Measurements from ENCODE around the gene KDM4D. TPM values are rescaled to one million over a fixed set of nuclear protein-coding genes. Genes with fewer than 3 reads are reported as not detected.
"Not testable (repeated sequence)": the region's sequence is repeated elsewhere in the genome, so short reads cannot be mapped to it uniquely, and the experiment has no call there.

KDM4D gene
- total and polyA plus RNA-seq, 2 of the 4 experiments (the other 2 are of a cell fraction), result 0.90 to 1.1 TPM

GRCh38 chr11:94928117-94928990 is 45.2 kb upstream of the KDM4D start (continued):
- no peak for TF ChIP-seq MAZ (IDR thresholded peaks at IDR 0.05; ENCODE audit: borderline replicate concordance, low read depth, low read length)

GRCh38 chr11:94932072-94932471 is 41.4 kb upstream of the KDM4D start:
- H2BK15ac ChIP-seq (ENCODE audit: low read depth, low read length), result peak overlapping the region; percentile 91; the same call in 1 of the 3 replicates
- peak overlapping the region; percentile 75 for H2BK120ac ChIP-seq (ENCODE audit: low read depth, low read length)
- dilution Hi-C loops (cut with HindIII; ENCODE audit: low sequenced_read_pairs, unreplicated experiment); H3K56ac ChIP-seq (ENCODE audit: extremely low read depth, insufficient read depth, low read length); H3K14ac ChIP-seq (replicated peaks; ENCODE audit: low read depth, low read length); DNase-seq; H4K20me1 ChIP-seq (ENCODE audit: insufficient read depth, low read length); H3K4me2 ChIP-seq (ENCODE audit: low read depth, low read length); intact Hi-C loops (cut with micrococcal nuclease); H3K9ac ChIP-seq (ENCODE audit: low read depth, low read length); H3K36me3 ChIP-seq (ENCODE audit: control insufficient read depth, insufficient read depth, low read length); H3K27ac ChIP-seq (ENCODE audit: insufficient read depth, low read length); H2AK9ac ChIP-seq (replicated peaks; ENCODE audit: low read depth, low read length, poor library complexity); ATAC-seq (ENCODE audit: low read depth); H3K4me3 ChIP-seq (ENCODE audit: insufficient read depth, low read depth, low read length); H2AFZ ChIP-seq (replicated peaks; ENCODE audit: low read length, poor library complexity); BruUV-seq (replicated peaks); H3K9me3 ChIP-seq (ENCODE audit: control insufficient read depth, insufficient read depth, low read length); H3K27me3 ChIP-seq (ENCODE audit: control insufficient read depth, insufficient read depth, low read length); POLR2A ChIA-PET (ENCODE audit: unreplicated experiment); CTCF ChIA-PET: not testable (repeated sequence)
- in situ Hi-C loops (cut with MboI; ENCODE audit: low sequenced_read_pairs), result loop anchor here (25.0 kb wide), 1 partner anchor 795 kb away; the partner anchor contains the start of gene PANX1
- H3K23ac ChIP-seq (ENCODE audit: low read depth, low read length), result peak overlapping the region; percentile 28; the same call in 1 of the 2 replicates
- peak overlapping the region; percentile 94 for H2BK20ac ChIP-seq (ENCODE audit: low read depth, low read length)
- peaks cover 0 to 16% of the 10 kb centered on the region in 2 experiments; a peak in 2 of 4 replicates for H3K79me1 ChIP-seq (ENCODE audit: low read depth in 1 of 2, low read length in 2 of 2)
- H3K9me1 ChIP-seq (ENCODE audit: insufficient read depth, low read length), result peaks cover 38% of the 10 kb centered on the region
- H2BK5ac ChIP-seq (ENCODE audit: low read depth, low read length, poor library complexity, severe bottlenecking), result peak overlapping the region; percentile 48
- peak overlapping the region; percentile 5 to 41; a peak in 2 of 4 replicates for H4K8ac ChIP-seq (ENCODE audit: low read depth in 2 of 2, low read length in 2 of 2)
- H3K18ac ChIP-seq (ENCODE audit: low read depth, low read length), result peak overlapping the region; percentile 94; the same call in 1 of the 2 replicates
- peak overlapping the region; percentile 31; the same call in 1 of the 2 replicates for H4K5ac ChIP-seq (ENCODE audit: low read depth, low read length)
- H4K91ac ChIP-seq (ENCODE audit: insufficient read depth, low read depth, low read length), result peak overlapping the region; percentile 38; the same call in 1 of the 2 replicates
- peaks cover 35% of the 10 kb centered on the region for H3K4me1 ChIP-seq (ENCODE audit: control insufficient read depth, insufficient read depth, low read length)
- H2AK5ac ChIP-seq (ENCODE audit: low read depth, low read length), result peak overlapping the region; percentile 85
- peak overlapping the region; percentile 87; the same call in 1 of the 2 replicates for H3K4ac ChIP-seq (ENCODE audit: low read depth, low read length)
